COR-L47 (cell line): Measurements from ENCODE around the gene DYNLRB2.

Experiments used
- DNase-seq: peaks from one replicate; lab custom pipeline; 2025; lab: John Stamatoyannopoulos, UW

The DYNLRB2 gene

DNA sequence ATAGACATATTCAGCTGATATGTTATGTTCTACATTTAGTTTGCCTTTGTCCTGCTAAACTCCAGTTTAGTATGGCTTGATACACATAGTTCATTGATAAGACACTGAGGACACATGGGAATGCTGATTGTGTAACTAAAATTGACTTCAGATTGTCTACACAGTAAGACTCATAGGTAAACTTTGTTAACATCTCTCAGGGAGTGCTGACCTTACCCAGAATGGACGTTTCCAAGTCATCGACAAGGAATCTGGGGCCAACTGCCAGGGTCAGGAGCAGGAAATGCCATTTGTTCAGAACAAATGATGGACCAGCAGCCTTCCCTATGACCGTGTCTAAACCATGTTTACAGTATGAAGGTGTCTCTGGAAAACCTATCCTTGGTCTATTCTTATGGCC lies 58.7 kb downstream of the DYNLRB2 start:
- no peak for DNase-seq
